ENCODE data around the gene MEN1. TPM values are rescaled to one million over a fixed set of nuclear protein-coding genes. Genes with fewer than 3 reads are reported as not detected.

Gene MEN1
- total RNA-seq, 1 donor from 2014 or later, result 61.5 TPM

GRCh38 chr11:64786308-64786707 lies 24.0 kb downstream of the MEN1 start:
- Mint-ChIP-seq H3K4me1 (ENCODE audit: low read depth) (no peaks in the 10 kb centered on the region), H3K36me3 (ENCODE audit: insufficient read depth) (peaks cover 1% of the 10 kb centered on the region), H3K27me3 (no peaks in the 10 kb centered on the region), H3K9me3 (ENCODE audit: low read depth) (no peaks in the 10 kb centered on the region), H3K4me3 (ENCODE audit: low read depth) (no peak overlapping the region), H3K27ac (peak overlapping the region; percentile 52)
- DNase-seq (ENCODE audit: low spot score, unreplicated experiment), result no peak
- TF ChIP-seq CTCF (IDR thresholded peaks at IDR 0.05; ENCODE audit: unreplicated experiment), result no peak

- TF ChIP-seq CTCF (IDR thresholded peaks at IDR 0.05; ENCODE audit: unreplicated experiment), result no peak
- Mint-ChIP-seq H3K36me3 (ENCODE audit: insufficient read depth) (peaks cover 1% of the 10 kb centered on the region), H3K9me3 (ENCODE audit: low read depth) (no peaks in the 10 kb centered on the region), H3K27me3 (no peaks in the 10 kb centered on the region), H3K4me1 (ENCODE audit: low read depth) (no peaks in the 10 kb centered on the region), H3K27ac (no peak overlapping the region), H3K4me3 (ENCODE audit: low read depth) (no peak overlapping the region)
- no peak for DNase-seq (ENCODE audit: low spot score, unreplicated experiment)
These were observed 25.4 kb downstream of the MEN1 start for GRCh38 chr11:64784813-64785581.

GRCh38 chr11:64778473-64779298 lies 31.7 kb downstream of the MEN1 start, which contains the start of gene SF1:
SF1 (minus strand) TSS chr11:64778542; CDS start chr11:64778392, 150 bp downstream.
- Mint-ChIP-seq H3K36me3 (ENCODE audit: insufficient read depth) (peaks cover 26% of the 10 kb centered on the region), H3K4me3 (ENCODE audit: low read depth) (peak within 1 kb of the TSS; percentile 93), H3K9me3 (ENCODE audit: low read depth) (no peaks in the 10 kb centered on the region), H3K4me1 (ENCODE audit: low read depth) (peaks cover 25% of the 10 kb centered on the region), H3K27ac (peak within 1 kb of the TSS; percentile 99), H3K27me3 (no peaks in the 10 kb centered on the region)
- no peak for TF ChIP-seq CTCF (IDR thresholded peaks at IDR 0.05; ENCODE audit: unreplicated experiment)
- DNase-seq (ENCODE audit: low spot score, unreplicated experiment), result peak; percentile 98

GRCh38 chr11:64778223-64778472 lies 32.2 kb downstream of the MEN1 start:
- no peak for DNase-seq (ENCODE audit: low spot score, unreplicated experiment)
- no peaks in the 10 kb centered on the region for H3K9me3 Mint-ChIP-seq (ENCODE audit: low read depth)
- no peak for TF ChIP-seq CTCF (IDR thresholded peaks at IDR 0.05; ENCODE audit: unreplicated experiment)
- peaks cover 30% of the 10 kb centered on the region for H3K36me3 Mint-ChIP-seq (ENCODE audit: insufficient read depth)
- H3K4me3 Mint-ChIP-seq (ENCODE audit: low read depth), result peak overlapping the region; percentile 87
- peaks cover 27% of the 10 kb centered on the region for H3K4me1 Mint-ChIP-seq (ENCODE audit: low read depth)
- H3K27me3 Mint-ChIP-seq, result no peaks in the 10 kb centered on the region
- no peak overlapping the region for H3K27ac Mint-ChIP-seq

GRCh38 chr11:64777449-64778222 lies 32.7 kb downstream of the MEN1 start:
- peak; percentile 59 for DNase-seq (ENCODE audit: low spot score, unreplicated experiment)
- H3K27me3 Mint-ChIP-seq, result no peaks in the 10 kb centered on the region
- TF ChIP-seq CTCF (IDR thresholded peaks at IDR 0.05; ENCODE audit: unreplicated experiment), result no peak
- H3K9me3 Mint-ChIP-seq (ENCODE audit: low read depth), result no peaks in the 10 kb centered on the region
- H3K4me3 Mint-ChIP-seq (ENCODE audit: low read depth), result peak overlapping the region; percentile 93
- peaks cover 34% of the 10 kb centered on the region for H3K36me3 Mint-ChIP-seq (ENCODE audit: insufficient read depth)
- H3K4me1 Mint-ChIP-seq (ENCODE audit: low read depth), result peaks cover 27% of the 10 kb centered on the region
- peak overlapping the region; percentile 97 for H3K27ac Mint-ChIP-seq
